ENCODE results near the gene GPRC5D.

GPRC5D gene

GRCh38 chr12:12934556-12934955 lies 17.4 kb downstream of the GPRC5D start:
- DNase-seq (ENCODE audit: low read depth): no peak
- no peak for TF ChIP-seq CTCF (IDR thresholded peaks at IDR 0.05; ENCODE audit: control insufficient read depth, insufficient read depth, low read depth, low read length, missing control alignments)
- H3K4me3 ChIP-seq (ENCODE audit: control insufficient read depth, low read depth, low read length): no peak overlapping the region

DNA sequence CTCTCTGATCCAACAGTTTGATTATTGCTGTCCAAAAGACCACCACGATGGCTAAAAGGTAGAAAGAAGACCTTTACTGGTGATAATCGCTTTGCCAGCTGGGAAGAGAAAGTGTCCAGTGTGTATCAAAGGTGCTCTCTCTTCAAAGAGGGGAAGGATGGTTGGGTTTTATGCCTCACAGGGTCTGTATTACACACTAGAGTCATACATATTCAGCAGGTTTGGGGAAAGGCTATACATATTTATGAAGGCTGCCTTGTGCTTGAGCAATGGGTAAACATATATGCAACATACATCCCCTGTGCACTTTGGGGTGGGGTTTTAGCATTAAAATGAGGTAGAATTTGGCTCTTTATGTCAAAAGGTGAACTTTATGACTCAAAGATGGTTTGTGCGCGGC lies 18.2 kb downstream of the GPRC5D start:
- DNase-seq (ENCODE audit: low read depth): no peak
- TF ChIP-seq CTCF (IDR thresholded peaks at IDR 0.05; ENCODE audit: control insufficient read depth, insufficient read depth, low read depth, low read length, missing control alignments): no peak
- H3K4me3 ChIP-seq (ENCODE audit: control insufficient read depth, low read depth, low read length): no peak overlapping the region

DNA sequence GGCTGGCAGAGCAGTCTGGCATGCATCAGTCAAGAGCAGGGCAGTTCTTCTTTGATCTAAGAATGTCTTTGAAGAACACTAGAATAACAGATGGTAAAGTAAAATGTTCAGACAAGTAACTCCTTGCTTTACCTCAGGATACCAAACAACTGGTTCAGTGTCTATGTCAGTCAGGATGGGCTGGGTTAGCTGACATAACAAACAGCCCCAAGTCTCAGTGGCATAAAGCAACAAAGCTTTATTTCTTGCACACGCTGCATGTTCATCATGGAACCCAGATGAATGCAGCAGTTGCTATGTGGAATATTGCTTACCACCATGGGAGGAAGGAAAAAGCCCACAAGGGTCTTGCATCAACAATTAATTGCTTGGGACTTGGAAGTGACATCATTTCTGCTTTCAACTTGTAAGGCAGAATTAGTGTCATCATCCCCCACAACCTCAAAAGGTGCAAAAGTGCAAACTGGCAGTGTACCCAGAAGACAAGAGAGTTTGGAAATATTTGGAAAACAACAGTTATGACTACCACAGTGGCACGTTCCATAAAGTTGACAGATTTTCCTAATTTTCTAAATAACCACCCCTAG lies 21.2 kb downstream of the GPRC5D start:
- H3K4me3 ChIP-seq (ENCODE audit: control insufficient read depth, low read depth, low read length): no peak overlapping the region
- DNase-seq (ENCODE audit: low read depth): no peak
- TF ChIP-seq CTCF (IDR thresholded peaks at IDR 0.05; ENCODE audit: control insufficient read depth, insufficient read depth, low read depth, low read length, missing control alignments): no peak

GRCh38 chr12:12929696-12930095 lies 22.3 kb downstream of the GPRC5D start:
- H3K4me3 ChIP-seq (ENCODE audit: control insufficient read depth, low read depth, low read length): no peak overlapping the region
- DNase-seq (ENCODE audit: low read depth): no peak
- TF ChIP-seq CTCF (IDR thresholded peaks at IDR 0.05; ENCODE audit: control insufficient read depth, insufficient read depth, low read depth, low read length, missing control alignments): no peak

DNA sequence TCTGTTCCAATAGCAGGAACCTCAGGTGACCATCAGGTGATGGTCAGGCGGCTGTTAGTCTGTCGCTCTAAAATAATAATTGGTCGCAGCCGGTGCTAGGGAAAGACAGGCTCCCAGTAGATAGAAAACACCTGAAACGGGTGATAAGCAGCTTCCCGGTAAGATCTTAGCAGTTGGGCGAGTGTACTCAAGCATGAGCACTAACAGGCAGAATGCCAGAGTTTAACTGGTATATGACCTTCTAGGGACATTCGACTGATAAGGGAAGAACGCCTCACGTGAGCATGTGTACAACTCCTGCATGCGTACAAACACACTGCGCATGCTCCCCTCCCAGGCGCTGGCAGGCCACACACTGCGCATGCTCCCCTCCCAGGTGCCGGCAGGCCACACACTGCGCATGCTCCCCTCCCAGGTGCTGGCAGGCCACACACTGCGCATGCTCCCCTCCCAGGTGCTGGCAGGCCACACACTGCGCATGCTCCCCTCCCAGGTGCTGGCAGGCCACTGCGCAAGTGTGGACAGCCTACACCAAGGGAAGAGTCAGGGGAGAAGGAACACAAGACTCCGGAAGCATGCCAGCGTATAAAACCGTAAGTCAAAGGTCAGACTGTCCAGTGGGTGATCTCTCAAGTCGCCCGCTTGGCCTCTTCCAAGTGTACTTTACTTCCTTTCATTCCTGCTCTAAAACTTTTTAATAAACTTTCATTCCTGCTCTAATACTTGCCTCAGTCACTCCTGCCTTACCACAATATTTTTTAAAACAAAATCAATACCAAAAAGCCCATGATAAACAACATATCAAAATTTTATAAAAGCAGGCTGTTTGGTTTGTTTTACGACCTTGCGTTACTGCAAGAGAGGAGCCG lies 24.5 kb downstream of the GPRC5D start:
- DNase-seq (ENCODE audit: low read depth): no peak
- no peak for TF ChIP-seq CTCF (IDR thresholded peaks at IDR 0.05; ENCODE audit: control insufficient read depth, insufficient read depth, low read depth, low read length, missing control alignments)
- H3K4me3 ChIP-seq (ENCODE audit: control insufficient read depth, low read depth, low read length): no peak overlapping the region

DNA sequence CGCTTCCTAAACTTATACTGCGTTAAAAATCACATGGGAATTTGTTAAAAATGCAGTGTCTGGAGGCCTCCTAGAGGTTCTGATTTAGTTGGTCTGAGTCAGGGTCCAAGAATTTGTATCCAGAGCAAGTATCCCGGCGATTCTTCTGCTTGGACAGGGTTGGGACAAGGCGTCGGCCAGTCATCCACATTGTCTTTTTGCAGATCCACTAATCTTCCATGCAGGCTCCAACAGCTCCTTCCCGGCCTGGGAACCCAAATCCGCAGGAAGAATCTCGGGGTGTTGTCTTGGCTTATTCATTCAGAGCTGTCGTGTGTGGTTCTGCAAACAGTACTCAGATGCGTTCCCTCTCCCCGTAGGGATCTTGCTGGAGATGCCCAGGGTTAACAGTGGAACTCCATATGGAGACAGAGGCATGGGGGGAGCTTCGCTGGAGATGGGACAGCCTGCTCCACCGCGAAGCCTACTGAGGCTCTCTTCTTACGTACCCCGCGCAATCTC lies 25.3 kb downstream of the GPRC5D start:
- no peak for DNase-seq (ENCODE audit: low read depth)
- TF ChIP-seq CTCF (IDR thresholded peaks at IDR 0.05; ENCODE audit: control insufficient read depth, insufficient read depth, low read depth, low read length, missing control alignments): no peak
- H3K4me3 ChIP-seq (ENCODE audit: control insufficient read depth, low read depth, low read length): no peak overlapping the region

Data from AG09309 (cell line).